Measurements from ENCODE around the gene EMCN.

DNA sequence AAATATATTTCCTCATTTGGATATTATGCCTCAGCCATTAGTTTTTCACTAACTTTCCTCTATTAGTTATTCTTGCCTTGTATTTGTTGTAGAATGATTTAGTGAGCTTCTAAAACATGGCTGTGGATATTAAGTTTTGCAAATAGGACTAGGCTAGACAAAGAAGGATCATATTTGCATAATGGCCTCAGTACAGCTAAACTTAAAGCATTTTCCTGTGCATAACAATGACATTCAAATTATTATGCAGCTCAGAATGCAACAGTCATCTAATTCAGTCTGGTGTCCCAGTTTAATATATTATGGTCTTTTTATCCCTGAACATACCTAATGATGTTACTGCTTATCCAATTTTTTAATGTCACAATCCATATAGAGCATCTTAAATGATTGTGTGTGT is 172.2 kb downstream of the EMCN start:
- TF ChIP-seq ZNF274 (IDR thresholded peaks at IDR 0.05; ENCODE audit: low read depth, low read length) (no peak), YY1 (IDR thresholded peaks at IDR 0.05; ENCODE audit: insufficient read depth, insufficient read length) (no peak), SUZ12 (IDR thresholded peaks at IDR 0.05; ENCODE audit: extremely low read depth, insufficient read depth, insufficient read length) (no peak)

Measured in NT2/D1 (cell line).